SHP77 treated with DMSO at 0.1 percent for 48 hours (cell line): ENCODE measurements around the gene TANGO2.

Experiments
- DNase-seq: peaks from one replicate; lab custom pipeline; 2025; lab: John Stamatoyannopoulos, UW

TANGO2 gene

GRCh38 chr22:20106205-20106848 is 85.4 kb downstream of the TANGO2 start:
- DNase-seq = no peak

- DNase-seq = no peak
Observed at GRCh38 chr22:20106849-20107237, 85.9 kb downstream of the TANGO2 start.

GRCh38 chr22:20107471-20107901 is 86.6 kb downstream of the TANGO2 start:
- DNase-seq = no peak

- DNase-seq = no peak
Observed at GRCh38 chr22:20107951-20108756, 87.2 kb downstream of the TANGO2 start.

GRCh38 chr22:20108757-20109230 is 87.9 kb downstream of the TANGO2 start:
- no peak for DNase-seq

GRCh38 chr22:20109411-20110358 is 88.8 kb downstream of the TANGO2 start:
- no peak for DNase-seq

GRCh38 chr22:20110359-20110985 is 89.6 kb downstream of the TANGO2 start:
- no peak for DNase-seq

- peak; percentile 13 for DNase-seq
Observed at GRCh38 chr22:20111045-20111688, 90.3 kb downstream of the TANGO2 start.

- DNase-seq = no peak
Observed at GRCh38 chr22:20111689-20112622, 91.0 kb downstream of the TANGO2 start.

- no peak for DNase-seq
Observed at GRCh38 chr22:20112623-20113511, 92.0 kb downstream of the TANGO2 start.

GRCh38 chr22:20113551-20114310 is 92.8 kb downstream of the TANGO2 start:
- DNase-seq = no peak

GRCh38 chr22:20114506-20115475 is 93.9 kb downstream of the TANGO2 start:
- no peak for DNase-seq

- DNase-seq = no peak
Observed at GRCh38 chr22:20115691-20116375, 94.9 kb downstream of the TANGO2 start, which contains the start of gene RANBP1. Gene RANBP1 (plus strand): TSS chr22:20116104. CDS start chr22:20116185, 81 bp downstream.

- no peak for DNase-seq
Observed at GRCh38 chr22:20116376-20116950, 95.6 kb downstream of the TANGO2 start.
